H1 (cell line): ENCODE measurements around the gene RIPK4.

ENCODE experiments used
- CBX8 ChIP-seq: fragments of 300-800, 300-1000 bp; sonication (generic); IDR thresholded peaks from 2 replicates; pipeline ENCODE4 v1.7.1; 2016; ENCODE audit warnings: low read depth, low read length, borderline replicate concordance
- CEBPB ChIP-seq: IDR thresholded peaks from 2 replicates; pipeline ENCODE4 v1.6.1; 2012; ENCODE audit warnings: low read depth, low read length
- CHD1 ChIP-seq: IDR thresholded peaks from 2 replicates; pipeline ENCODE4 v1.6.1; 2012; ENCODE audit warnings: low read depth, low read length, improper control_type of control experiment
- EGR1 ChIP-seq: IDR thresholded peaks from 2 replicates; pipeline ENCODE4 v1.6.1; 2011; ENCODE audit warnings: low read depth, low read length, borderline replicate concordance
- EP300 ChIP-seq, 2 experiments: IDR thresholded peaks; 1 replicate in 1 of 2; 2 replicates in 1 of 2; pipeline ENCODE4 v1.6.1; 2011 to 2012; ENCODE audit warnings: low read depth in 2 of 2, low read length in 2 of 2, mild to moderate bottlenecking in 2 of 2, borderline replicate concordance in 1 of 2, inconsistent platforms in 1 of 2, moderate library complexity in 1 of 2
- JUND ChIP-seq: IDR thresholded peaks from 2 replicates; pipeline ENCODE4 v1.6.1; 2011; ENCODE audit warnings: mild to moderate bottlenecking, improper control_type of control experiment, low read length
- KDM5A ChIP-seq: fragments of 200-600 bp; IDR thresholded peaks from 2 replicates; pipeline ENCODE4 v1.7.1; 2012; ENCODE audit warnings: mild to moderate bottlenecking, low read length, inconsistent platforms, mixed read lengths
- NRF1 ChIP-seq: IDR thresholded peaks from 2 replicates; pipeline ENCODE4 v1.6.1; 2011; ENCODE audit warnings: mild to moderate bottlenecking, low read depth, low read length, improper control_type of control experiment
- POLR2A ChIP-seq, 2 experiments: IDR thresholded peaks; 1 replicate in 1 of 2; 2 replicates in 1 of 2; pipeline ENCODE4 v1.6.1; 2011; ENCODE audit warnings: low read depth in 2 of 2, low read length in 2 of 2, mild to moderate bottlenecking in 2 of 2; ENCODE audit errors: control extremely low read depth in 1 of 2
- POLR2AphosphoS5 ChIP-seq: IDR thresholded peaks from 2 replicates; pipeline ENCODE4 v1.6.1; 2011; ENCODE audit warnings: low read depth, low read length
- POU5F1 ChIP-seq: IDR thresholded peaks from 2 replicates; pipeline ENCODE4 v1.6.1; 2011; ENCODE audit warnings: low read depth, mild to moderate bottlenecking, low read length, moderate library complexity
- SIN3A ChIP-seq, 2 experiments: IDR thresholded peaks in 1 of 2; conservative IDR thresholded peaks in 1 of 2; 2 replicates each; pipeline ENCODE4 v1.6.1; 2011 to 2012; ENCODE audit warnings: low read length in 2 of 2, improper control_type of control experiment in 1 of 2, low read depth in 1 of 2, mild to moderate bottlenecking in 1 of 2
- TF ChIP-seq, protein P1 (sequence below), 3 experiments: IDR thresholded peaks; 1 replicate in 2 of 3; 2 replicates in 1 of 3; pipeline versions ENCODE4 v1.5.1 to v1.6.1; 2011; ENCODE audit warnings: low read length in 3 of 3, mild to moderate bottlenecking in 3 of 3, inconsistent platforms in 2 of 3, low read depth in 1 of 3, moderate library complexity in 1 of 3; ENCODE audit not compliant: insufficient read depth in 1 of 3; ENCODE audit errors: control extremely low read depth in 1 of 3
- TF ChIP-seq, protein P2 (sequence below): IDR thresholded peaks from 2 replicates; pipeline ENCODE4 v1.6.1; 2012; ENCODE audit warnings: inconsistent platforms

DNA sequence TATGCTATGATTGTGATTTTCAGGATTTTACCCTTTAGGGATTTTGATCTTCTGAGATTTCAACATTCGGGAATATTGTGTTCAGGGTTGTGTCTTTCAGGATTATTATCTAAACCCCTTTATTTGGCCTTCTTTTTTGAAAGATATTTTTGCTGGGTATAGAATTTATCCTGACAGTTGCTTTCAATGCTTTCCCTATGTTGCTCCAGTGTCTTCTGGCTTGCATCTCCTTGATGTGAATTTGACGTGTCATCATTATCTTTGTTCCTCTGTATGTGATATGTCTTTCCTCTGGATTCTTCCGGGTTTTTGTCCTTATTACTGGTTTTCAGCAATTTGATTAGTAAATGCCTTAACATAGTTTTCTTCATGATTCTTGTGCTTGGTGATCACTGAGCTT, 25.9 kb upstream of the RIPK4 start:
- TF ChIP-seq POLR2A (IDR thresholded peaks at IDR 0.05; ENCODE audit: control extremely low read depth in 1 of 2, low read depth in 2 of 2, low read length in 2 of 2) (no peak), CHD1 (no peak), POLR2AphosphoS5 (no peak), CBX8 (no peak), EP300 (IDR thresholded peaks at IDR 0.05; ENCODE audit: borderline replicate concordance in 1 of 2, low read depth in 2 of 2, low read length in 2 of 2) (no peak), CEBPB (no peak), JUND (no peak), EGR1 (no peak), KDM5A (no peak), SIN3A (conservative IDR thresholded peaks at IDR 0.05 in 1 of 2, IDR thresholded peaks at IDR 0.05 in 1 of 2; ENCODE audit: low read depth in 1 of 2, low read length in 2 of 2) (no peak), NRF1 (no peak), POU5F1 (no peak)
- TF ChIP-seq, protein P1, sequence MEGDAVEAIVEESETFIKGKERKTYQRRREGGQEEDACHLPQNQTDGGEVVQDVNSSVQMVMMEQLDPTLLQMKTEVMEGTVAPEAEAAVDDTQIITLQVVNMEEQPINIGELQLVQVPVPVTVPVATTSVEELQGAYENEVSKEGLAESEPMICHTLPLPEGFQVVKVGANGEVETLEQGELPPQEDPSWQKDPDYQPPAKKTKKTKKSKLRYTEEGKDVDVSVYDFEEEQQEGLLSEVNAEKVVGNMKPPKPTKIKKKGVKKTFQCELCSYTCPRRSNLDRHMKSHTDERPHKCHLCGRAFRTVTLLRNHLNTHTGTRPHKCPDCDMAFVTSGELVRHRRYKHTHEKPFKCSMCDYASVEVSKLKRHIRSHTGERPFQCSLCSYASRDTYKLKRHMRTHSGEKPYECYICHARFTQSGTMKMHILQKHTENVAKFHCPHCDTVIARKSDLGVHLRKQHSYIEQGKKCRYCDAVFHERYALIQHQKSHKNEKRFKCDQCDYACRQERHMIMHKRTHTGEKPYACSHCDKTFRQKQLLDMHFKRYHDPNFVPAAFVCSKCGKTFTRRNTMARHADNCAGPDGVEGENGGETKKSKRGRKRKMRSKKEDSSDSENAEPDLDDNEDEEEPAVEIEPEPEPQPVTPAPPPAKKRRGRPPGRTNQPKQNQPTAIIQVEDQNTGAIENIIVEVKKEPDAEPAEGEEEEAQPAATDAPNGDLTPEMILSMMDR (IDR thresholded peaks at IDR 0.05; ENCODE audit: control extremely low read depth in 1 of 3, insufficient read depth in 1 of 3, low read depth in 1 of 3, low read length in 3 of 3), result no peak
- TF ChIP-seq, protein P2, sequence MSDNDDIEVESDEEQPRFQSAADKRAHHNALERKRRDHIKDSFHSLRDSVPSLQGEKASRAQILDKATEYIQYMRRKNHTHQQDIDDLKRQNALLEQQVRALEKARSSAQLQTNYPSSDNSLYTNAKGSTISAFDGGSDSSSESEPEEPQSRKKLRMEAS, result no peak
